ENCODE results near the gene PHACTR2.
"Not testable (repeated sequence)": the region's sequence is repeated elsewhere in the genome, so short reads cannot be mapped to it uniquely, and the experiment has no call there.

The PHACTR2 gene

GRCh38 chr6:143698759-143699429, 21.1 kb downstream of the PHACTR2 start:
- DNase-seq (ENCODE audit: low spot score), result no peak

GRCh38 chr6:143699430-143699825, 21.7 kb downstream of the PHACTR2 start:
- DNase-seq (ENCODE audit: low spot score), result no peak

- peak; percentile 42 for DNase-seq (ENCODE audit: low spot score)
Measured at GRCh38 chr6:143700684-143701348, 23.1 kb downstream of the PHACTR2 start.

GRCh38 chr6:143701349-143702234, 23.8 kb downstream of the PHACTR2 start:
- DNase-seq (ENCODE audit: low spot score), result no peak

GRCh38 chr6:143705569-143705968, 27.8 kb downstream of the PHACTR2 start:
- DNase-seq (ENCODE audit: low spot score), result no peak

- DNase-seq (ENCODE audit: low spot score), result no peak
Measured at GRCh38 chr6:143707697-143708096, 29.9 kb downstream of the PHACTR2 start.

- no peak for DNase-seq (ENCODE audit: low spot score)
Measured at GRCh38 chr6:143708889-143709288, 31.1 kb downstream of the PHACTR2 start.

GRCh38 chr6:143711714-143712113, 33.9 kb downstream of the PHACTR2 start:
- DNase-seq (ENCODE audit: low spot score), result no peak

- DNase-seq (ENCODE audit: low spot score), result no peak
Measured at GRCh38 chr6:143718472-143718871, 40.7 kb downstream of the PHACTR2 start.

GRCh38 chr6:143721642-143722041, 43.9 kb downstream of the PHACTR2 start:
- DNase-seq (ENCODE audit: low spot score), result no peak

GRCh38 chr6:143724876-143725275, 47.1 kb downstream of the PHACTR2 start:
- DNase-seq (ENCODE audit: low spot score), result no peak

GRCh38 chr6:143726015-143726647, 48.4 kb downstream of the PHACTR2 start:
- no peak for DNase-seq (ENCODE audit: low spot score)

- no peak for DNase-seq (ENCODE audit: low spot score)
Measured at GRCh38 chr6:143727035-143727434, 49.3 kb downstream of the PHACTR2 start.

GRCh38 chr6:143731789-143732188, 54.0 kb downstream of the PHACTR2 start:
- DNase-seq (ENCODE audit: low spot score), result no peak

- no peak for DNase-seq (ENCODE audit: low spot score)
Measured at GRCh38 chr6:143732536-143732935, 54.8 kb downstream of the PHACTR2 start.

- DNase-seq (ENCODE audit: low spot score), result no peak
Measured at GRCh38 chr6:143733510-143733909, 55.7 kb downstream of the PHACTR2 start.

GRCh38 chr6:143734641-143735063, 56.9 kb downstream of the PHACTR2 start:
- no peak for DNase-seq (ENCODE audit: low spot score)

- DNase-seq (ENCODE audit: low spot score), result not testable (repeated sequence)
Measured at GRCh38 chr6:143738072-143738690, 60.4 kb downstream of the PHACTR2 start.

- no peak for DNase-seq (ENCODE audit: low spot score)
Measured at GRCh38 chr6:143739341-143739851, 61.6 kb downstream of the PHACTR2 start.

GRCh38 chr6:143740213-143740612, 62.4 kb downstream of the PHACTR2 start:
- no peak for DNase-seq (ENCODE audit: low spot score)

- DNase-seq (ENCODE audit: low spot score), result no peak
Measured at GRCh38 chr6:143741480-143741879, 63.7 kb downstream of the PHACTR2 start.
